SJSA1 (cell line): Measurements from ENCODE around the gene NR2F2. TPM values are rescaled to one million over a fixed set of nuclear protein-coding genes. Genes with fewer than 3 reads are reported as not detected.

Experiments
- DNase-seq, 2 experiments: peaks; one replicate each; pipeline ENCODE4 v3.0.0-alpha.2; 2015 to 2020; ENCODE audit warnings: low spot score in 2 of 2, low read depth in 1 of 2
- H3K27ac ChIP-seq: fragments of 250-450 bp; sonication (Bioruptor Pico); 2 replicates; pipeline ENCODE4 v1.5.1; 2020; ENCODE audit warnings: mild to moderate bottlenecking, moderate library complexity
- H3K27me3 ChIP-seq: fragments of 250-450 bp; sonication (Bioruptor Pico); replicated peaks from 2 replicates; pipeline ENCODE4 v1.5.1; 2020; ENCODE audit warnings: mild to moderate bottlenecking, moderate library complexity
- H3K36me3 ChIP-seq: fragments of 250-450 bp; sonication (Bioruptor Pico); 2 replicates; pipeline ENCODE4 v1.5.1; 2020; ENCODE audit warnings: mild to moderate bottlenecking
- H3K4me1 ChIP-seq: fragments of 250-450 bp; sonication (Bioruptor Pico); replicated peaks from 2 replicates; pipeline ENCODE4 v1.6.1; 2021; ENCODE audit warnings: mild to moderate bottlenecking
- H3K4me3 ChIP-seq: fragments of 250-450 bp; sonication (Bioruptor Pico); 2 replicates; pipeline ENCODE4 v1.5.1; 2020; ENCODE audit warnings: mild to moderate bottlenecking
- H3K9me3 ChIP-seq: fragments of 250-450 bp; sonication (Bioruptor Pico); replicated peaks from 2 replicates; pipeline ENCODE4 v1.5.1; 2020; ENCODE audit warnings: mild to moderate bottlenecking
- total RNA-seq: library from RNA; depleted of rRNA; stranded (reverse); fragments of >200 nt; shearing (Covaris generic); gene quantifications from 2 replicates; pipeline ENCODE4 v1.2.3, GENCODE V29; 2014

The NR2F2 gene
- total RNA-seq, 1 experiment from 2014 or later, result 9.8 TPM

DNA sequence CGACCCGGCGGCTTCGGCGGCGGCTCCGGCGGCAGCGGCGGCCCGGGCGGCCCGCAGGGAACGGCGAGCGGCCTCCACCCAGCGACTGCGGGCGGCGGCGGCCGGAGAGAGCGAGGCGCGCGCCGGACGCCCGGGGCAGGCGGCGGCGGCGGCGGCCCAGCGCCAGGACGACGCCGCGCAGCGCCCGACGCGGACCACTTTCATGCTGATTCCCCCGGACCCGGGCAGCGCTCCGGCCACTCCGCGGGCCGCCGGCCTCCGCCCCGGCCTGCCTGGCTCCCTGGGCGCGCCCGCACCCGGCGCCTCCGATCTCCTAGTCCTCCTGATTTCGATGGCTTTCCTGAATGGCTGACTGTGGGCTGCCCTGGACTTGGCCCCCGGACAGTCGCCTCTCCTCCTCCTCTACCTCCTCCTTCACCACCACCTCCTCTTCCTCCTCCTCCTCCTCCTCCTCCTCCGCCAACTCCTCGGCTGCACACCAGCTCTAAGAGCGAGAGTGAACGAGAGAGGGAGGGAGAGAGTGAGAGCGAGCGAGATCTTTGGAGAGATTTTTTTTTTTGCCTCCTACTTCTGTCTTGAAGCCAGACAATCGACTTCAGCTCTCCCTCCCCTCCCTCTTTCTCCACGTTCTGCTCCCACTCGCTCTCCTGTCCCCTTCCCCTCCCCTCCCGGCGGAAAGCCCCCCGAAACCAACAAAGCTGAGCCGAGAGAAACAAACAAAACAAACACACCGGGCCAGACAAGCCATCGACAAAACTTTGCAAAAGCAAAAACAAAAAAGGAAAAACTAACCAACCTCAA is 844 bp downstream of the NR2F2 start:
- Histone ChIP-seq H3K27me3 (no peaks in the 10 kb centered on the region), H3K36me3 (peaks cover 48% of the 10 kb centered on the region), H3K9me3 (no peaks in the 10 kb centered on the region), H3K27ac (peak overlapping the region; percentile 84), H3K4me3 (peak overlapping the region; percentile 52), H3K4me1 (peaks cover 39% of the 10 kb centered on the region)
- DNase-seq, result peak in 1 of 2 experiments; percentile 62

DNA sequence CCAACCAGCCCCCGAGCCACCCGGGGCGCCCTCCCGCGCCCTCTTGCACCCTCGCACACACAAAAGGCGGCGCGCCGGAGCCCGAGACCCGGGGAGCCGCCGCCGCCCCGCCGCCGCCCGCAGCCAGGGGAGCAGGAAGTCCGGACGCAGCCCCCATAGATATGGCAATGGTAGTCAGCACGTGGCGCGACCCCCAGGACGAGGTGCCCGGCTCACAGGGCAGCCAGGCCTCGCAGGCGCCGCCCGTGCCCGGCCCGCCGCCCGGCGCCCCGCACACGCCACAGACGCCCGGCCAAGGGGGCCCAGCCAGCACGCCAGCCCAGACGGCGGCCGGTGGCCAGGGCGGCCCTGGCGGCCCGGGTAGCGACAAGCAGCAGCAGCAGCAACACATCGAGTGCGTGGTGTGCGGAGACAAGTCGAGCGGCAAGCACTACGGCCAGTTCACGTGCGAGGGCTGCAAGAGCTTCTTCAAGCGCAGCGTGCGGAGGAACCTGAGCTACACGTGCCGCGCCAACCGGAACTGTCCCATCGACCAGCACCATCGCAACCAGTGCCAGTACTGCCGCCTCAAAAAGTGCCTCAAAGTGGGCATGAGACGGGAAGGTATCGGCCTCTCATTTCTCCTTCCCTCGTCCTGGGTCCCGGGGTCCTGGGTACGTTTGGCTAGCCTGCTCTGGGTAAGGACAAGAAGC is 1.6 kb downstream of the NR2F2 start:
- H3K4me3 ChIP-seq, result peak overlapping the region; percentile 52
- H3K9me3 ChIP-seq, result no peaks in the 10 kb centered on the region
- H3K27ac ChIP-seq, result peak overlapping the region; percentile 71
- peak in 1 of 2 experiments; percentile 83 for DNase-seq
- H3K4me1 ChIP-seq, result peaks cover 39% of the 10 kb centered on the region
- H3K27me3 ChIP-seq, result no peaks in the 10 kb centered on the region
- H3K36me3 ChIP-seq, result peaks cover 56% of the 10 kb centered on the region

DNA sequence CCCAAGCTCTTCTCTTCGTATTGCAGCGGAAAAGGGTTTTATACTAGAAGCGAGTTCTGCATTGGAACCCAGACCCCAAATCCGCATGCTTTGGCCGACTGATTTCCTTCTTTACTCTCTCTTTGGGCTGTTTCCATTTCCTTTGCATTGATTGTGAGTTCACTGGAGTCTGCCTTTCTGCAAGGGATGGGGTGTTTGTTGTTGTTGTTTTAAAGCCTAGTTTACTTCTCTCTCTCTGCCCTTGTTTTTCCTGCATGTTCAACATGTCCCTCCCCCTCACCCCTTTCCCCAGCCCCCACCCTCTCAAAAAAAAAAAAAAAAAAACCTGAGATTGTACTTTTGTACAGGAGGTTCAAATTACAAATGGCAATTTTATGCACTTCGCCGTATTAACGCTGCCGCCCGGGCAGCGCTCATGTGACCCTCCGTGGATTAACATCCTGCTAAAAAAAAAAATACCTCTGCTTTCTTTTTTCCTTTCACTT is 2.2 kb downstream of the NR2F2 start:
- H3K4me3 ChIP-seq, result peak overlapping the region; percentile 52
- H3K27me3 ChIP-seq, result no peaks in the 10 kb centered on the region
- peaks cover 39% of the 10 kb centered on the region for H3K4me1 ChIP-seq
- H3K9me3 ChIP-seq, result no peaks in the 10 kb centered on the region
- no peak for DNase-seq
- H3K36me3 ChIP-seq, result peaks cover 62% of the 10 kb centered on the region
- peak overlapping the region; percentile 86 for H3K27ac ChIP-seq

DNA sequence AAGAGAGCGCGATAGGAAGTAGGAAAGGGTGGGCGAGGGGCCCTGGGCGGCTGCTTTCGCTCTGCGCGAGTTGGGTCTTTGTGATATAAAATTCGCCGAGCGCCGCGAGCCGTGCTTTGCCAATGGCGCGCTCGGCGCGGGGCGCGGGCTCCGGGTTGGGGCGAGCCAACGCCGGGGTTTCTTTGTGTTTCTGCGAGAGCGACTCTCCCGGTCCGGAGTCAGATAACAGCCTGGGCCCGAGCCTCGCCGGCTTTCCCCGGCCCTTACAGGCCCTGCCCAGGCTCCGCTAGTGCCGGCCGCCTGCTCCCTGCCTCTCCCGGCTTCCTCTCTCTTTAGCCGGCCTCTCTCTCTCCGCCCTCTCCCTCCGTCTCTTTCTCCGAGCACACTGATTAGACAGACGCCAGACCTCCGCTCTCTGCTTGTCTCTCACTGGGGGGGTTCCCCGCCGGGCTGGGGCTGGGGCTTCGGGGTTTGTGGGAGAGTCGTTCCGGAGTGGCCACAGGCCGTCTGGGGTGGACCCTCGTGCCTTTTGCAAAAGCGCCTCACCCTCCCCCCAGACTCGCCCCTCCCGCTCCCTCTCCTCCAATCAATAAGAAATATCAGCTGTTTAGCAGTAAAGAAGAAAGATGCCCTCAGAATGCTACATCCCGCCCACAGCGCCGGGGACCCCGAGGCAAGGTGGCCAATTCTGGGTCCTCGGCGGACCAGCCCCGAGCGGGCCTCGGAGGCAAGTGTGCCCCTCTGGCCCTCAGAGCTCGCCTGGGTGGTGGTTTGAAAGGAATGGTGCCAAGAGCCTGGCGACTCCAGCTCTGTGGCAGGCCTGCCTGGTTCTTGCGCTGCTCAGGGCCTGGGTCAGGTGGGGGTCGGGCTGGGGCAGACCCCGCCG is 2.9 kb downstream of the NR2F2 start:
- Histone ChIP-seq H3K4me3 (peak overlapping the region; percentile 52), H3K9me3 (no peaks in the 10 kb centered on the region), H3K27me3 (no peaks in the 10 kb centered on the region), H3K27ac (peak overlapping the region; percentile 86), H3K36me3 (peaks cover 67% of the 10 kb centered on the region), H3K4me1 (peaks cover 40% of the 10 kb centered on the region)
- DNase-seq, result peak in 1 of 2 experiments; percentile 75

- H3K9me3 ChIP-seq, result no peaks in the 10 kb centered on the region
- H3K4me1 ChIP-seq, result peaks cover 37% of the 10 kb centered on the region
- peaks cover 68% of the 10 kb centered on the region for H3K36me3 ChIP-seq
- H3K27me3 ChIP-seq, result no peaks in the 10 kb centered on the region
- DNase-seq, result peak in 1 of 2 experiments; percentile 77
- H3K4me3 ChIP-seq, result peak overlapping the region; percentile 52
- H3K27ac ChIP-seq, result peak overlapping the region; percentile 86
Observed at GRCh38 chr15:96334017-96334704, 3.7 kb downstream of the NR2F2 start.

DNA sequence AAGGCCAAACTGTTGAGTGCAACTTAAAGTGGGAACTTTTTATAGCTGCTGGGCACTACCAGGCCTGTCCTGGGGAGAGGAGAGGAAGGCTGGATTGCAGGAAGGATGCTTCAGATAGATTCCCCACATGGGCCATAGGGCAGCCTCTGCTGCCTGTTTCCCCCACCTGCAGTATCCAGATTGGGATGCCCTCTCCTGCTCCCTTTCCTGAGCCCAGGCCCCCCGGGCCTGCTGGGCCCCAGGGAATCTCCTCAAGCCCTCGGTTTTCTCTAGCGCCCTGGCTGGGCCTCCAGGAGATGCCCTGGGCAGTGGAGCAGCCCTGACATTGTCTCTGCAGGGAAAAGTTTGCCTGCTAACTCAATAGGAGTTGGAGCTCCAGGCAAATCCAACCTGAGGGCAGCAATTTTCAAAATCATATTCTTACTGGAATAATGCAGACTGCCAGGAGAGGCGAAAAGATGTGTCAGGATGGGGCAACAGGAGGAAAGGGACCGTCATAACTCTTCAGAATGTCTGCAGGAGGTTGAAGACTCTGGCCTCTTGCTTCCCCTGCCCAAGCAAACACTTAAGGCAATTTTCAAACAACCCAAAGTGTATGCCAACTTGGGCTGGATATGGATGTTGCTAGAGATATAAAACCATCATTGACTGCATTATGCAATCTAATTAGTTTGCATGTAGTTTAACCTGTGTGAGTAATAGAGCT is 4.4 kb downstream of the NR2F2 start:
- peak in 1 of 2 experiments; percentile 74 for DNase-seq
- Histone ChIP-seq H3K36me3 (peaks cover 75% of the 10 kb centered on the region), H3K4me1 (peaks cover 37% of the 10 kb centered on the region), H3K9me3 (no peaks in the 10 kb centered on the region), H3K4me3 (peak overlapping the region; percentile 52), H3K27me3 (no peaks in the 10 kb centered on the region), H3K27ac (peak overlapping the region; percentile 86)

GRCh38 chr15:96335411-96336024 is 5.0 kb downstream of the NR2F2 start:
- Histone ChIP-seq H3K4me1 (peaks cover 39% of the 10 kb centered on the region), H3K27ac (peak overlapping the region; percentile 84), H3K27me3 (no peaks in the 10 kb centered on the region), H3K9me3 (no peaks in the 10 kb centered on the region), H3K4me3 (peak overlapping the region; percentile 52), H3K36me3 (peaks cover 77% of the 10 kb centered on the region)
- DNase-seq, result peak in 1 of 2 experiments; percentile 82

DNA sequence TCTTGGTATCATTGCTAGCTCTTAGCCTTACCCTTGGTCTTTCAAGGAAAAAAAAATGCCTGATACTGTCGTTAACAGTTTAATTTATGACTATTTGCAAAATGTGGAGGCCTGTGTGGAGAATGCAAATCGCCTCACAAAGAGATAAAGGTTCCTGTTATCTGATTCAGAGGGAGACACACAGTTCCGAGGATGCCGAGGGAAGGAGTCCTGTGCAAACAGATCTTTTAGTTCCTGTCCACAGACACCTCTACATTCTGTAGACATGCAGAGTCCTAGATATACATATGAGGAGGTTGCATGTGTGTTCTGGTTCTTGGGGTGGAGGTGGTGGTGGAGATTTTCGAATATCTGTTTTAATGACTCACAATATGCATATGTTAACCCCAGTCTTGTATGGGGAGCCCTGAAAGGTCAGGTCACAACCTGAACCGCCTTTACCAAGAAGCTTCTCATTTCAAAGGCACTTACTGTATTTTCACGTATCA is 5.7 kb downstream of the NR2F2 start:
- Histone ChIP-seq H3K4me3 (peak overlapping the region; percentile 52), H3K36me3 (peaks cover 80% of the 10 kb centered on the region), H3K4me1 (peaks cover 39% of the 10 kb centered on the region), H3K9me3 (no peaks in the 10 kb centered on the region), H3K27me3 (no peaks in the 10 kb centered on the region), H3K27ac (peak overlapping the region; percentile 84)
- peak in 1 of 2 experiments; percentile 59 for DNase-seq

DNA sequence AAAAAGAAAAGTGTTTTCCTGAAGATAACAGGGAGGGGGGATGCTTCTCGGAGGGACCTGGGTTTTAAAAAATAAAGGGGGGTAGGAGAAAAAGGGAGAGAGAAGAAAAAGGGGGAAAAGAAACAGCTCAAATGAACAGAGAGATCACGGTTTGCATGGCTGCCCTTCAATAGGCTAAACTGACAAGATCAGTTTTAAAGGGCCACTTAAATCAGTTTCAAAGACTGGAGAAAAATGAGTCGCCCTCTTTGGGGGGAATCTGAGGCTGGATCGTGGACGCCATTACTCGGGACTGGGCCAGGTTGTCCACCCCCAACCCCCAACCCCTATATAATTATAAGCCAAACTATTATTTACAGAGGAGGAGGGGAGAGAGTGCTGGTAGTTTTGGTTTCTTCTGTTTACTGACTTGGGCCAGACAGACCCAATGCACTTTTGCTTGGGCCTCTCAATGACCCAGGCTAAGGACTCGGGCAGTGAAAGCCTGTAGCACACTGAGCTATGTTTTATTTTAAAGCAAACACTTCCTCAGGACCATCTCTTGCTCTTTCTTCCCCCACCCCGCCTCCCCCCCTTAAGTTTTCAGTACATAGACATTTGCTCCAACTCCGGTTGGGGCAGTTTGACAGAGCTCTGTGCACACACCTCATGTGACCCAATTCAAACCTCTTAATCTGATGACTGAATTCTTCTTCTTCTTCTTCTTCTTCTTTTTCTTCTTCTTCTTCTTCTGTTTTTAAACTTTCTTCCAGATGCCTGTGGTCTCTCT is 6.3 kb downstream of the NR2F2 start:
- Histone ChIP-seq H3K4me3 (peak overlapping the region; percentile 52), H3K4me1 (peaks cover 43% of the 10 kb centered on the region), H3K27me3 (no peaks in the 10 kb centered on the region), H3K9me3 (no peaks in the 10 kb centered on the region), H3K36me3 (peaks cover 74% of the 10 kb centered on the region), H3K27ac (peak overlapping the region; percentile 84)
- peak in 1 of 2 experiments; percentile 80 for DNase-seq

DNA sequence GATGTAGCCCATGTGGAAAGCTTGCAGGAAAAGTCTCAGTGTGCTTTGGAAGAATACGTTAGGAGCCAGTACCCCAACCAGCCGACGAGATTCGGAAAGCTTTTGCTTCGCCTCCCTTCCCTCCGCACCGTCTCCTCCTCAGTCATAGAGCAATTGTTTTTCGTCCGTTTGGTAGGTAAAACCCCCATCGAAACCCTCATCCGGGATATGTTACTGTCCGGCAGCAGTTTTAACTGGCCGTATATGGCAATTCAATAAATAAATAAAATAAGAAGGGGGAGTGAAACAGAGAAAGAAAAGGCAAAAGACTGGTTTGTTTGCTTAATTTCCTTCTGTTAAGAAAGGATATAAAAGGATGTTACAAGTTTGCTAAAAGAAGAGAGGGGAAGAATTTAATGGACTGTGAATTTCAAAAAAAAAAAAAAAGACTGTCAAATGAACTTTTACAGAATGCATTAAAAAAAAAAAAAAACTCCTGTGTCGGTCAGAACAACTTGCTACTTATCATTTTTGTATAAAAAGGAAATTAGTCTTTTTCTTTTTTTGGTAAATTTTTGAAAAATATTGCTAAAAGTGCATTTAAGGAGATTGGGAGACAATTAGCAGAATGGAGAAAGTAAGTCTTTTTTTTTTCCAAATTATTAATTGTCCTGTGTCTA is 7.0 kb downstream of the NR2F2 start:
- Histone ChIP-seq H3K27ac (peak overlapping the region; percentile 84), H3K4me3 (peak overlapping the region; percentile 52), H3K27me3 (no peaks in the 10 kb centered on the region), H3K36me3 (peaks cover 74% of the 10 kb centered on the region), H3K9me3 (no peaks in the 10 kb centered on the region), H3K4me1 (peaks cover 43% of the 10 kb centered on the region)
- DNase-seq, result peak; percentile 56 to 77
